K562 (cell line): Measurements from ENCODE around the gene EFHD2. TPM values are rescaled to one million over a fixed set of nuclear protein-coding genes. Genes with fewer than 3 reads are reported as not detected.

ENCODE experiments used
- ARID3B ChIP-seq: fragments of 250-450 bp; sonication (Bioruptor Pico); IDR thresholded peaks from 2 replicates; pipeline ENCODE4 v1.4.0; 2020; ENCODE audit warnings: borderline replicate concordance
- BRCA1 ChIP-seq, 2 experiments: fragments of 450-650 bp in 1 of 2; sonication (generic) in 1 of 2; formaldehyde crosslinking in 1 of 2; IDR thresholded peaks; 2 replicates each; pipeline versions ENCODE4 v1.5.0 to v1.6.1; 2017 to 2020; ENCODE audit warnings: mild to moderate bottlenecking in 1 of 2, missing genetic modification reagents in 1 of 2
- CSDE1 ChIP-seq, 2 experiments: fragments of 450-650 bp; IDR thresholded peaks; 2 replicates each; pipeline ENCODE4 v1.6.1; 2016; ENCODE audit warnings: mild to moderate bottlenecking in 1 of 2
- CUX1 ChIP-seq: fragments of 200-800 bp; sonication (Bioruptor generic); IDR thresholded peaks from 2 replicates; pipeline ENCODE4 v1.6.1; 2016; ENCODE audit warnings: missing genetic modification characterization, missing compliant biosample characterization
- E2F1 ChIP-seq: sonication (generic); formaldehyde crosslinking; IDR thresholded peaks from 2 replicates; pipeline ENCODE4 v1.8.1; 2023; ENCODE audit warnings: mild to moderate bottlenecking, missing genetic modification reagents, moderate library complexity
- ELK3 ChIP-seq: fragments of 450-650 bp; formaldehyde crosslinking; IDR thresholded peaks from 2 replicates; pipeline ENCODE4 v1.4.0; 2020; ENCODE audit warnings: mild to moderate bottlenecking
- ETV6 ChIP-seq, 3 experiments: fragments of 150-350 bp in 1 of 3; sonication (generic) in 1 of 3; formaldehyde crosslinking in 1 of 3; IDR thresholded peaks; 2 replicates each; pipeline versions ENCODE4 v1.6.1 to v1.8.0; 2014 to 2022; ENCODE audit warnings: borderline replicate concordance in 2 of 3, low read depth in 2 of 3, antibody characterized with exemption in 1 of 3, low read length in 1 of 3, mild to moderate bottlenecking in 1 of 3, missing genetic modification reagents in 1 of 3
- NBN ChIP-seq: fragments of 450-650 bp; IDR thresholded peaks from 2 replicates; pipeline ENCODE4 v1.6.1; 2016; ENCODE audit warnings: low read depth, mild to moderate bottlenecking
- RCOR1 ChIP-seq, 2 experiments: IDR thresholded peaks; 2 replicates each; pipeline ENCODE4 v1.6.1; 2012; ENCODE audit warnings: low read depth in 2 of 2, low read length in 2 of 2, borderline replicate concordance in 1 of 2, improper control_type of control experiment in 1 of 2
- SMARCA4 ChIP-seq: fragments of 450-650 bp; IDR thresholded peaks from 2 replicates; pipeline ENCODE4 v1.6.1; 2016
- SMARCC2 ChIP-seq: fragments of 450-650 bp; IDR thresholded peaks from 2 replicates; pipeline ENCODE4 v1.6.1; 2017; ENCODE audit warnings: antibody characterized with exemption, moderate library complexity, mild to moderate bottlenecking, low read depth
- SMC3 ChIP-seq: conservative IDR thresholded peaks from 2 replicates; pipeline ENCODE4 v1.6.1; 2011; ENCODE audit warnings: low read depth, low read length, improper control_type of control experiment; ENCODE audit not compliant: insufficient read depth
- SOX6 ChIP-seq: fragments of 450-650 bp; IDR thresholded peaks from 2 replicates; pipeline ENCODE4 v1.6.1; 2014; ENCODE audit warnings: mild to moderate bottlenecking
- TCF3 ChIP-seq: sonication (generic); formaldehyde crosslinking; IDR thresholded peaks from 2 replicates; pipeline ENCODE4 v1.4.0; 2020; ENCODE audit warnings: mild to moderate bottlenecking, missing genetic modification reagents
- ZBTB9 ChIP-seq: fragments of 450-650 bp; formaldehyde crosslinking; IDR thresholded peaks from 2 replicates; pipeline ENCODE4 v1.4.0; 2020; ENCODE audit warnings: mild to moderate bottlenecking, moderate library complexity
- ZNF253 ChIP-seq: fragments of 250-450 bp; sonication (Bioruptor Pico); conservative IDR thresholded peaks from 2 replicates; pipeline ENCODE4 v1.6.1; 2021; ENCODE audit warnings: mild to moderate bottlenecking
- ZZZ3 ChIP-seq: fragments of 450-650 bp; IDR thresholded peaks from 2 replicates; pipeline ENCODE4 v1.6.1; 2016; ENCODE audit warnings: antibody characterized with exemption, mild to moderate bottlenecking, moderate library complexity
- polyA plus RNA-seq, 8 experiments: library from polyadenylated mRNA; depleted of rRNA in 4 of 8; stranded (reverse) in 5 of 8; unstranded in 3 of 8; fragments of >200 nt; fragmentation: Nextera tagmentation in 2 of 8; fragmentation: Illumina TruSeq in 1 of 8; extraction: Ambion mirVana in 2 of 8; extraction: Trizol in 1 of 8; gene quantifications; 2 replicates each; pipeline versions ENCODE4 v1.2.1 to v1.2.3, GENCODE V29; 2011 to 2014; ENCODE audit warnings: inconsistent platforms in 1 of 8, missing spikeins in 1 of 8
- total RNA-seq, 7 experiments: library from RNA; depleted of rRNA in 6 of 7; stranded (reverse); fragments of >200 nt in 6 of 7; fragmentation: Illumina TruSeq in 2 of 7; extraction: Trizol in 2 of 7; gene quantifications; 2 replicates each; pipeline versions ENCODE4 v1.2.1 to v1.2.3, GENCODE V29; 2011 to 2021; ENCODE audit warnings: low replicate concordance in 1 of 7

The EFHD2 gene
- total and polyA plus RNA-seq, 9 of the 15 experiments (the other 6 are each of a cell fraction or from before 2014, with no cell fraction given) = 1.7 to 73.5 (median 25.2) TPM

- TF ChIP-seq ARID3B (no peak), SMARCC2 (no peak), SMC3 (no peak), SOX6 (no peak), BRCA1 (IDR thresholded peaks at IDR 0.05) (no peak), BRCA1 (CRISPR knock-in tag; IDR thresholded peaks at IDR 0.05) (no peak), NBN (no peak), CSDE1 (IDR thresholded peaks at IDR 0.05) (no peak), CUX1 (CRISPR knock-in tag) (no peak), E2F1 (CRISPR knock-in tag) (no peak), SMARCA4 (peak; percentile 65), TCF3 (CRISPR knock-in tag) (peak; percentile 52), ZNF253 (CRISPR knock-in tag) (no peak), ETV6 (IDR thresholded peaks at IDR 0.05; ENCODE audit: borderline replicate concordance in 1 of 2, low read depth in 2 of 2, low read length in 1 of 2) (no peak), ETV6 (CRISPR knock-in tag; IDR thresholded peaks at IDR 0.05; ENCODE audit: borderline replicate concordance) (no peak), RCOR1 (IDR thresholded peaks at IDR 0.05; ENCODE audit: borderline replicate concordance in 1 of 2, low read depth in 2 of 2, low read length in 2 of 2) (0 out of 4 replicates have a peak, but pooled peaks of 1 of the 2 experiments have one; percentile 25), ELK3 (CRISPR knock-in tag) (no peak), ZBTB9 (0 out of 2 replicates have a peak, but pooled peaks have one; percentile 64), ZZZ3 (no peak)
Observed at GRCh38 chr1:15475752-15476314, 66.1 kb downstream of the EFHD2 start, which contains the start of gene CELA2B (continued).
